Posterior cingulate gyrus (tissue), 11 donors: ENCODE data around the gene PPP2CA.

Source experiments
- DNase-seq, 10 donors: peaks; one replicate each; pipeline versions ENCODE4 v3.0.0 to v3.0.0-alpha.2; 2020 to 2021; ENCODE audit warnings: mixed read lengths in 3 of 10
- intact Hi-C: fragments of 100-400 bp; cut with DNase I; formaldehyde crosslinking; loops from one replicate; pipeline ENCODE4 v1.15.1; 2023

Gene PPP2CA

DNA sequence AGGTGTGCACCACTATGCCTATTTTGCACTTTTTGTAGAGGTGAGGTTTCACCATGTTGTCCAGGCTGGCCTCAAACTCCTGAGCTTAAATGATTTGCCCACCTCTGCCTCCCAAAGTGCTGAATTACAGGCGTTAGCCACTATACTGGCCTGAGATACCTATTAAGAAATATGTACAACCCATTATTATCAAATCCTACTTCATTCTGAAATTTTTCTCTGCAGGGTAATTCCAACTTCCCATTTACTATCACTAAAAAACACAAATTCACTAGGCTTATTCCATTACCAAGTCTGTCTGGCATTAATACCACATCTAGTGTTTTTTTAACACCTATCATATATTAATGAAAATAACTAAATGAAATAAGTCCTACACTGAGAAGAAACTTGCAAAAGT lies 18.2 kb downstream of the PPP2CA start:
- intact Hi-C loops = no loop called here
- no peak for DNase-seq

DNA sequence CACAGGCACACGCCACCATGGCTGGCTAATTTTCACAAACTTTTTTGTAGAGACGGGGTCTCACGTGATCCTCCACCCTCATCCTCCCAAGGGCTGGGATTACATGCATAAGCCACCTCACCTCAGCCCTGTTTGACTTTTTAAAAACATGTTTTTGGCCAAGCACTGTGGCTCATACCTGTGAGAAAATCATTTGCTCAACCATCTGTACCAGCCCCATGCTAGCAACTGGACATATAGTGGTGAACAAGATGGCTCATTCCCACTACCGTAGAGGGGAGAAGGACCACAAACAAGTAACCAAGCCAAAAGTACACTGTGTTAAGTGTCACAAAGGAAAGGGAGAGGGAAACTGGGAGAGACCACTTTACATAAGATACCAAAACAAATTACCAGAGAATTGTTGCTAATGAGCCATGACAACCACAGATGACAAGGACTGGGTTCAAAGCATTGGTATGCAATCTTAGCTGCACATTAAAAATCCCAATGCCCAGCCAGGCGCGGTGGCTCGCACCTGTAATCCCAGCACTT lies 19.2 kb downstream of the PPP2CA start:
- no peak for DNase-seq
- intact Hi-C loops = no loop called here

DNA sequence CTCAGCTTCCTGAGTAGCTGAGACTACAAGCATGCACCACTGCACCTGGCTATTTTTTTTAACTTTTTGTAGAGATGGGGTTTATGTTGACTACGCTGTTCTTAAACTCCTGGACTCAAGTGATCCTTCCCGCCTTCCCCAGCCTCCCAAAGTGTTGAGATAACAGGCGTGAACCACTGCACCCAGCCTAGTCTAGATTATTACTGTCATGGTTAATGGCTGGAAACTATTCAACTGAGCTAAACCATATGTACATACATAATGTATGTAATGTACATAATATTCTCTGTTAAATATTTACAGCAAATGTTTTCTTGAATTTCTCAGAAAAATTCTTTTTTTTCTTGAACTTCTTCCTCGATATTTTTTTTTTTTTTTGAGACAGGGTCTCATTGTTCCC lies 21.3 kb downstream of the PPP2CA start:
- DNase-seq = no peak
- intact Hi-C loops = no loop called here

DNA sequence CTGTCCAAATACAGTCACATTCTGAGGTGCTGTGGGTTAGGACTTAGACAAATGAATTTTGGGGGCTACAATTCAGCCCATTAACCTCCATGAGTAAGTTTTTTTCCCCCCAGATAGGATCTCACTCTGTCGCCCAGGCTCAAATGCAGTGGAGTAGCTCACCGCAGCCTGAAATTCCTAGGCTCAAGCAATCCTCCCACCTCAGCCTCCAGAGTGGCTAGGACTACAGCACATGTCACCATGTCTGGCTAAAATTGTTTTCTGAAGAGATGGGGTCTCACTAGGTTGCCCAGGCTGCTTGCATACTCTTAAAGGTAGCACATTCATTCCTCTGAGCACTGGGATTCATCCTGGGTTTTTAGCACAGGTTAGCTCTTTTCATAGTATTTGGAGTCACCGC lies 22.2 kb downstream of the PPP2CA start:
- intact Hi-C loops = no loop called here
- no peak for DNase-seq

DNA sequence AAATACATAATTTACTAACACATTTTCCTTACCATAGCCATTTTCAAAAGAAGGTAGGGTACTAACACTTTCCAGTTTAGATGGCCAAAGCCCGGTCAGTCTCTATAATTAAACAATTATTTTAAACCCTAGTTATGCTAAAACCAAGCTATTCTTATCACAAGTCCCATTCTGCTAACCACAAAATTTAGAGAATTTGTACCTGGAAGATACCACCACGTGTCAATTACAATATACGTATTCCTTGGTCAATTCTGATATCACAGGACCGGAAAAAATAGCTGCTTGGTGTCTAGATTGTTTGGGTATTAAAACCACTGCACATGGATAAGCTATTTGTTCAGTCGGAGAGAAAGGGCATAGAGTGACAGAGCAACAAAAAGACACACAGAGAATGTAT lies 30.2 kb downstream of the PPP2CA start:
- intact Hi-C loops = no loop called here
- DNase-seq = no peak

DNA sequence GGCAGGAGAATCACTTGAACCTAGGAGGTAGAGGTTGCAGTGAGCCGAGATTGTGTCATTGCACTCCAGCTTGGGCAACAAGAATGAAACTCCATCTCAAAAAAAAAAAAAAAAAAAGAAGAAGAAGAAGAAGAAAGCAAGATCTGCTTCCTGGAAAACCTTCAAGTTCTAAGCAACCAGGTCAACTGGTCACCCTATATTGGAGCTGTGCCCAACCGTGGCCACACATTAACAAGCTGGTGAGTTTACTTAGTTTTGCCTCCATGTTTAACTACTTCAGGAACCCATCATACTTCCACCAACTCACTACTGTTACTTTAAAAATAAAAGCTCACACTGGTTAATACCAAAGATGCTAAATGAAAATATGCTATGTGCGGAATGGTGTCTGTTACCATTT lies 36.8 kb downstream of the PPP2CA start:
- DNase-seq = no peak
- intact Hi-C loops = loop anchor here (10.0 kb wide), 2 partner anchors 186 to 396 kb away; partner anchors contain the start of gene UBE2B

DNA sequence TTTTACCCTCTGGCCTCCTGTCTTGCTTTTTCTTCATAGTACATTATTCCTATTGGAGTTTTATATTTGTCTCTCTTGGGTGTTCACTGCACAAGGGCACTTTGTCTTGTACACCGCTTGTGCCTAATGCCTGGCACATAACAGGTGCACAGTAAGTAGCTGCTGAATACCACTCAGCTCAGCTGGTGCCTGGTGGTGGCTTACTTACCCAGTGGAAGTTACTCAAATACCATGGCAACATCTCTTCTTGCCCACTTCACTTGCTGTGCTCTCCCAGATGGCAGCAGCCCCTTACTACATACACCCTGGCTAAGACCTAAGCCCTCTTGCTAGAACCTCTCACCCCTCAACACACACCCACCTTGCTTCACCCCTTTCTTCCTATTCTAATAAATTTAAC lies 37.8 kb downstream of the PPP2CA start:
- intact Hi-C loops = loop anchor here (10.0 kb wide), 2 partner anchors 187 to 397 kb away; partner anchors contain the start of gene UBE2B
- DNase-seq = no peak

DNA sequence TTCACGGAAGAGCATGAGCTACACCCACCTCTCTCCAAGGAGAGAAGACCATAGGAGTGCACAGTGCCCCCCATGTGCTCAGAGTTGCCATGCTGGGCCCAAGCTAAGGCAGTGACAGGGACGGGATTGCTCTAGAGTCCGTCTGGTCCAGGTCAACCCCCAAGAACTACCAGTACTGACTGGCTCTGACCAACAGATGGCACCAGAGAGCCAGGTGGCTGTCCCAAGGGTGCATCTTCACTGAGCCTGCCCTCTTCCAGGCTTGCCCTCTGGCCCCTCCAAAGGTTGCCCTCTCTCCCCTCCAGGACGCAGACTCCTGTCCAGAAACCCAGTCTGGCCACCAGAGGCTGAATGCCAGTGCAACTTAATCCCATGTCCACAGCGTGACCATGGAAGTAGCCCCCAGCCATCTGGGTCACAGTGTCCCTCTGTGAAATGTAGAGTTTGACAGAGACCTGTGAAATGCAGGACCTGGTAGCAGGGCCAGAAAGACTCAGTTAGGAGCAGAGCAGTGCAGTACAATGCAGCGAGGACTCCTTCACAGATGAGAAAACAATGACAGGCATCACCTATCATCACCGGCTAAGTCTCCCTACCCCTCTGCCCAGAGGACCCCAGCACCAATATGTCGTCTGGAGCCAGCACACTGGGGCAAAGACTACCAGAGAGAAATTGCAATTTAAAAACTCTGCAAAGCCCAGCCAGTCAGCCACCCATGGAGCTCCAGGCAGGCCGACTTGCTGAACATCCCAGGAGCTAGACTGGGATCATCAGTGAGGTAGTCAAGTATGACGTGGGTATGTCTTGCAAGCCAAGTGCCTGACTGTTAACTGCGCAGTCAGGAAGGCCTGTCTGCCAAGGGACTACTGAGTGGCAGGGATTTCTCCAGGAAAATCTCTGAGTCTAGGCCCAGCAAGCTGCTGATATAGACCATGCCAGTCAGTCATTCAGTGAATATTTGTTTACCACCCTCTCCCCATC lies 41.4 kb downstream of the PPP2CA start:
- intact Hi-C loops = loop anchor here (1.0 to 10.0 kb wide), 3 partner anchors 105 to 400 kb away; partner anchors contain the start of gene UBE2B
- peak in 9 of 10 donors; percentile 32 to 95 (median 73) for DNase-seq

DNA sequence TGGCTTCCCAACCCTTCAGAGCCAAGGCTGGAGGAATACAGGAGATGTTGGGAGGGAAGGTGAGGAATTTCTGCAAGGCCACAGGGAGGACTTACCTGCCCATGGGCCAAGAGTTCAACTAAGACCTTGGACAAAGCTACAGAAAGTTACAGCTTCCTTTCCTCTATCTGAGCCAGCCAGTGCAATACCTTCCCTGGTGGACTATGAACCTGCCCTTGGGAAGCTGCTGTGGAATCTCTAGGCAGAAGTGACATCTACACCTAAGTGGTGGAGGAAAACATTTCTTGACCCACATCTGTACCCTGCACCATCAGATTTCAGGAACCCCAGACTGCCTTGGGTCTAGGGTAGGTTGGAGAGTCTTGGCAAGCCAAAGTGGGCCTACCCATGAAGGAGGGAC lies 42.4 kb downstream of the PPP2CA start:
- DNase-seq = no peak
- intact Hi-C loops = loop anchor here (10.0 kb wide), 2 partner anchors 191 to 401 kb away; partner anchors contain the start of gene UBE2B

DNA sequence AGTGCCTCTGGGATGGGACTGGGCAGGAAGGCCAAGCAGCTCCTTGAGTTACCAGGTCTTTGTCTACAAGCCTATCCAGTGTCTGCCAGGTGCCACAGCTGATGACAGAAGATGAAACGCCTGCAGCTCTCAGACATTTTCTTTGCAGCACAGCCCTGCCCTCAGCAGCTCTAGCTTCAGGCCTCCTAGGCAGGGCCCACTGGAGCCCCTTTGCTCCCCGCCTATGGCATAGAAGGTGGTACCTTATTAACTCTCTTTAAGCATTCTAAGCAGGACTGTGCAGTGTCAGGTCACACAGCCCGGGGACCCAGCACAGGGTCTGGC lies 47.8 kb downstream of the PPP2CA start:
- no peak for DNase-seq
- intact Hi-C loops = no loop called here

DNA sequence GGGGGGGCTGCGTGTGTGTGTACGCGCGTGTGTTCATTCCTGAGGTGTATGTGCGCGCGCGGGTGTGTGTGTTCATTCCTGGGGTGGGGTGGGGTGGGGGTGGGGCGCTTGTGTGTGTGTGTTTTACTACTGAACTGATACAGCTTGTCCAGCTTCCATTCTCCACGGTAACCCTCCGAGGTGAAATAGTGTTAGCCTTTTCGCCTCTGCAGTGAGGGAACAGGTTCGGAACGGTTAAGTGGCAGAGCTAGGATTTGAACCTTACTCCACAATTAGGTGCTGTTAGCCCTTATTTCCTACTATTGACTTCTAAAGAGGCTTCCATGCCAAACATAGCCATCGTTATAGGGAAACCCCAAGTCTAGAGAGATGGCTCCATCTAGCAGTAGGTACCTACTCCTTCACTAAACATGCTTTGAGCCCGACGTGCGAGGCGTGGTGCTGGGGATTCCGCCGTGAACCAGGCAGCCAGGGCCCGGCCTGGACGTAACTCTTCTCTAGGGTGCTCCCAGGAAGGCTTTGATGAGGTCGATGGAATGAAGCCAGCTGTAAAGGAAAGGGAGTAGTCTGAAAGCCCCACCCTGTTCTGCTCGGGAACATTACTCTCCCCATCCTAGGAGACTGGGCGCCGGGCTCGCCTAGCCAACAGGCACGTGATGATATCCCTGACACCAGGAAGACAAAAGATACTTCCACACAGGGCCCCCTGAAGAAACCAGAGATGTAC lies 48.3 kb downstream of the PPP2CA start:
- intact Hi-C loops = loop anchor here (2.0 kb wide), 1 partner anchor 49 kb away; the partner anchor contains the start of gene PPP2CA
- DNase-seq = peak in 2 of 10 donors; percentile 67 to 72

DNA sequence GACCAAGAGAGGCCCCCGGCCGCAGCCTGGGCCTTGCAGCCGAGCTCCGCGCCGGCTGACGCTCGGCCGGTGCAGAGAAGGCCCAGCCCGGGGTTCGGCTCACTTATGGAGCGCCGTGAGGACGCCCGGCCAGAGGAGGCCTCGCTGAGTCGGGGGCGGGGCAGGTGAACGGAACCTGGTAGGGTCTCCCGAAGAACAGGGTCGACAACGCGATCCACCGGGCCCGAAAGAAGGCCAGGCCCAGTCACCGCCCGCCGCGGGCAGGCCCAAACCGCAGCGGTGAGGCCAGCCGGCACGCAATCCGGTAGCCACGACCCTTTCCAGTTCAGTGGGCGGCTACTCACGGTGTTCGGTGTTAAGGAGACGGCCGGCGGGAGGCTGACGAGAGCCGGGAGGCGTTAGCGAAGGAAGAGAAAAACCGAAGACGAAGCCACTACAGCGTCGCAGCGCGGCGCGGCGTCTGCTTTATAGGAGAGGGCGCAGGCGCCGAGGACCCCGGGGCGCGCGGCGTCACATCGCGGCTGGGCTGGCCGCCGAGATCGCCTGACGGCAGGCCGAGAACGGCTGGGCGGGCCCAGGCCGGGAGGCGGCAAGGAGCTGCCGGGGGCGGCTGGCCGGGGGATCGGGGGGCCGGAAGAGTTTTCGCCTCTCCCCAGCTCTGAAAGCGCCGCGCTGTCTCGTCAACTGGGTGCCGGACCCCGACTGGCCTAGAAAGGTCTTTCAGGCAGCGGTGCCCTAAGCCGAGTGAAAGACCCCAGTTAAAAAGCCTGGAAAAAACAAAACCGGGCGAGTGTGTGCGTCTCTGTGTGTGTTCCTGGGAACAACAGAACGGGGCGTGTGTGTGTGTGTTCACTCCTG lies 49.1 kb downstream of the PPP2CA start, which contains the start of gene SKP1:
Gene SKP1, minus strand, starts transcription at position 440 of the 858 bp plus-strand sequence. CDS start 2,928 bp downstream, outside the sequence.
- peak; percentile 63 to 97 (median 78) for DNase-seq
- intact Hi-C loops = loop anchor here (2.0 kb wide), 1 partner anchor 50 kb away; the partner anchor contains the start of gene PPP2CA

DNA sequence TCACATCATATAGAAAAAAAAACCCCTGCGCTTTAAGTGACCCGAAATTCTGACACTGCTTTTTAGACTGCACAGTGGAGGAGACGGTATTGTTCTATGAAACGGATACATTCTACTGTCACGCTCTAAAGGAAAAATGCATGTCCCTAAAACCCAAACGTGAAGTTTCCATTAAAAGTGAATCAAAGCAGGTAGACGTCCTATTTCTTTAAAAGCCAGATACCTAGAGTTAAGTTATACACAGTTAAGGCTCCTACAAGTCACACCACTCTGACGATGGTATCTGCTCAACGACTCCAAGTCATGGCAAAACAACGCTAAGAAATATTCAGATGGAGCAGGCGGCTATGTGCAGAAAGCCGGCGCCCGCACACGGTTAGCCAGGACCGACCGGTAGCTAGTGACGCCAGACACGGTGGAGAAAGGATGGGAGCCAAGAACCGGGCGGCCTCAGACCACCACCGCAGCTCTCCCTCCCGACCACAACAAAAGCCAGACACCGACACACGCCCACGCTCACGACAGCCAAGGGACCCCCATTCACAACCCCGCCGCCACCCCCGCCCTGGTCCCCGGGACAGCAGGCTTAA lies 49.9 kb downstream of the PPP2CA start:
- peak in 2 of 10 donors; percentile 12 to 82 for DNase-seq
- intact Hi-C loops = loop anchor here (2.0 kb wide), 1 partner anchor 51 kb away; the partner anchor contains the start of gene PPP2CA

DNA sequence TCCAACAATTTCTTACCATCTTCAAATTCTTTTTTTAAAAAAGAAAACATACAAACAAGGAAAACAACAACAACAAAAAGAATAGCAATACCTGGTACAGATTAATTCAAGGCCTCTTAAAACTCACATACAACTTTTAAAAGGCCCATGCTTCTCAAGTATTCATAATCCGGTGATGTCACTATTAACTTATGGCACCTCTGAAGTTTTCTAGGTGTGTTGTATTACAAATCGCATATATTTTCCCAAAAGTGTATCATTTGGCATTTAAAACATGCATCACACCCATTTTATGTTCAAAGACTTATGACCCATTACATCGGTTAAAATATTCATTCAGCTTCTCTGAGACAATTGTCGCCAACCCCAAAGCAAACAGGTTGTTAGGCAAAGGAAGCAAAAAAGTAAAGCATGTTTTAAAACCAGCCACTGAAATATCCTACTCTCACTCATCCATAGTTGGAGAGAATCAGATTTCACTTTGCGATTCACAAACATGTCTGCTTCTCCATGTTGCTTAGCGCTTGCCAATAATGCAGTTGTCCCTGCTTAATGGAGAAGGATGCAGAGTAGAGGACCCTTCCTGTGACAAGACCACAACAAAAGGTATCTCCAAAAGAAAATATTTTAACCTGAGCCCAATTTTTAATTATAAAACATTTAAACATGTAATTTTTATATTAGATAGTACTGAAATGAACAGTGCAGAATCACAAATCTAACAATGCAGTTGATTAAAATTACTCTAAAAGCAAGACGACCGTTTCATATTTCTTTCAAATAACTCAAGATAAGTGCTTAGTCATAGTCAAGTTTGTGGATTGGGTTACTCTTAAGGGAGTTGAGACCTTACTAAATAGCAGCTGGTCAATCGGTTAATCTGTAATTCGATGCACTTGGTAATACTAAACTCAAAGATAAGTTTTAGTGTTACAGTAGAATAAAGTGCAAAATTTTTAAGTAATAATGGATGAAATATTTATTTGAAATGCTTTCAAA lies 50.7 kb downstream of the PPP2CA start:
- intact Hi-C loops = no loop called here

DNA sequence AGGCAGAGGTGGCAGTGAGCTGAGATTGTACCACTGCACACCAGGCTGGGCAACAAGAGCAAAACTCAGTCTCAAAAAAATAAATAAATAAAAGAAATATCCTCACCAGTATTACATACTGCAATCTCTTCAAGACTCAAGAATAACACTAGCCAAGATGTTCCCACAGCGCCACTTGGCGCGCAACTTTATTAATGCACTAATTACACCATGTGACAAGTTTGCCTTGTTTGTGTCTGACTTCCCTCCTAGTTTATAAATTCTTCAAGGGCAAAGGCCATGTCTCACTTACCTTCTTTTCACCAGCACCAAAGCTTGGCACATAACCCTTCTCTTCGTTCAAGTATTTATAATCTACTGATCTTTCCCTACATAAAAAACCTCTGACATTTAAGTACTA lies 53.9 kb downstream of the PPP2CA start:
- intact Hi-C loops = no loop called here

More for the DNA sequence above, 50.7 kb downstream of the PPP2CA start:
- no peak for DNase-seq

DNA sequence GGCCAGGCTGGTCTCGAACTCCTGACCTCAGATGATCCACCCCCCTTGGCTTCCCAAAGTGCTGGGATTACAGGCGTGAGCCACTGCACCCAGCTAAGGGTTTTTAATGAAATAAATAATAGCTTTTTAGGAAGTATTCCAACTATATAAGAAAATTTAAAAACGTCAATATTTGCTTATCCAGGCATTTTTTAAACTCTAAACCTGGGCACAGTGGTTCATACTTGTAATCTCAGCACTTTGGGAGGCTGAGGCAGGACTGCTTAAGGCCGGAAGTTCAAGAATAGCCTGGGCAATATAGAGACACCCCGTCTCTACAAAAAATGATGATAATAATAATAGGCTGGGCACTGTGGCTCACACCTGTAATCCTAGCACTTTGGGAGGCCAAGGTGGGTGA lies 63.3 kb downstream of the PPP2CA start:
- no peak for DNase-seq
- intact Hi-C loops = no loop called here

More for the DNA sequence above, 53.9 kb downstream of the PPP2CA start:
- DNase-seq = no peak

DNA sequence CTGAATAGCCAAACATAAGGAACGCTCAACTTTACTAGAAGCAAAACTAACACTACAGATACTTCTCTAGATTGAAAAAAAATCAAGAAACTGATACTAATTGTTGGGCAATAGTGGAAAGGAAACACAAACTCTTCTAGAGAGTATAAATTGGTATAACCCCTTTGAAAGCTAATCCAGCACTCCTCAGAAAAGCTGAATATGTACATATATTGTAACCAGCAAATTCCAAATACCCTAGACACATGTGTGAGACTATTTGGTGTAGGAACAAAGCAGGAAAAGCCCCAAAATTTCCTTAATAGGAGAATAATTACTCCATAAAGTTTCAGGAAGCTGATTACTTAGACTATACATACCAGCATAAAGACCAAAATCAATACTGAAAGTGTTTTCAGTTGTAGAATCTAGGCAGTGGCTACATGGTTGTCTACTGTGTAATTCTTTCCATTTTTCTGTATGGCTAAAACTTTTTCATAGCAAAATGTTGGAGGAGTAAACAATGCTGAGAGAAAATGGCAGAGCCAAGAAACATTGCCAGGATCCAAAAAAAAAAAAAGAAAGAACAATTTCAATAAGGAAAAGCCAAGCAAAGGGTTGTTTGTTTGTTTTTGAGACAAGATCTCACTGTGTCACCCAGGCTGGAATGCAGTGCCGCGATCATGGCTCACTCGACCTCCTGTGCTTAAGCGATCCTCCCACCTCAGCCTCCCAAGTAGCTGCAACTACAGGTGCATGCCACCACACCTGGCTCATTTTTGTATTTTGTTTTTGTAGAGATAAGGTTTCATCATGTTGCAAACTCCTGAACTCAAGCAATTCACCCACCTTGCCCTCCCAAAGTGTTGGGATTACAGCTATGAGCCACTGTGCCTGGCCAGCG lies 64.1 kb downstream of the PPP2CA start:
- DNase-seq = no peak

More for the DNA sequence above, 64.1 kb downstream of the PPP2CA start:
- intact Hi-C loops = no loop called here
